Measurements from ENCODE around the gene DCC.

The DCC gene

GRCh38 chr18:52700816-52701215, 360.8 kb downstream of the DCC start:
- DNase-seq (ENCODE audit: low read depth), result no peak

- no peak for DNase-seq (ENCODE audit: low read depth)
Measured at GRCh38 chr18:52701219-52701935, 361.4 kb downstream of the DCC start.

GRCh38 chr18:52715421-52715820, 375.4 kb downstream of the DCC start:
- DNase-seq (ENCODE audit: low read depth), result no peak

- no peak for DNase-seq (ENCODE audit: low read depth)
Measured at GRCh38 chr18:52715991-52716390, 376.0 kb downstream of the DCC start.

DNA sequence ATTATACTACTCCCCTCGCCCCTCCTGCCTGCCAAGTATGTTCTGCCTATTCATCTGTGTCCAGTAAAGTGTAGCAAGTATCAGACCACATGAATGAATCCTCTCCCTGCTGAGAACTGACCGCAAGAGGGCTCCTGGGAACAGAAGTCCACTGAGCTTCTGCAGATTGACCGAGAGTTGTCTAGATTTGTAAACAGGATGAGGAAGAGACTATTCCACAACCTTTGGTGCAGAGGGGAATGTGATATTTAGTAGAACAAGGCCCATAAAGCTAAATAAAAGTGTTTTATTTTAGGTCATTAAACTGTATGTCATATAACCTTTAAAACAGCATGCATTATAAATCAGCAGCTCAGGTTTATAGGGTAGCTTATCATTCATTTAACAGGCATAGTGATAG, 377.0 kb downstream of the DCC start:
- no peak for DNase-seq (ENCODE audit: low read depth)

GRCh38 chr18:52722904-52723303, 382.9 kb downstream of the DCC start:
- no peak for DNase-seq (ENCODE audit: low read depth)

DNA sequence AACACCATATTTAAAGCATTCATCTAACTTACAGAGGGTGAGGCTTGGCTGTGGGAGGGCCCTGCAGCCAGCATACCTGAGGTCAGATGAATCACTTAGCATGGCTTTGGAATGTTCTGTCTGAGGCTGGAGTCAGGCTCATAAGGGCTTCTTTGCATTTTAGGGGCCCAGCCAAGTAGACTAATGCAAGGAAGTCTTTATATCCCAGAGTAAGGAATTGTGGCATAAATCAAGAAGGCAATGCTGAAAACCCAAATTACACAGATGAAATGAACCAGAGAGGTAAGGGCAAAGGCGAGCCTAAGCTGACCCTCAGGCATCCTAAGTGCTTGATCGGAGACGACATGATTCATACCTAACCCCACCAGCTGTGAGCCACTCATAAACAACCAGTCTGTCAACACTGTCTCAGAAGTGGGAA, 383.6 kb downstream of the DCC start:
- no peak for DNase-seq (ENCODE audit: low read depth)

DNA sequence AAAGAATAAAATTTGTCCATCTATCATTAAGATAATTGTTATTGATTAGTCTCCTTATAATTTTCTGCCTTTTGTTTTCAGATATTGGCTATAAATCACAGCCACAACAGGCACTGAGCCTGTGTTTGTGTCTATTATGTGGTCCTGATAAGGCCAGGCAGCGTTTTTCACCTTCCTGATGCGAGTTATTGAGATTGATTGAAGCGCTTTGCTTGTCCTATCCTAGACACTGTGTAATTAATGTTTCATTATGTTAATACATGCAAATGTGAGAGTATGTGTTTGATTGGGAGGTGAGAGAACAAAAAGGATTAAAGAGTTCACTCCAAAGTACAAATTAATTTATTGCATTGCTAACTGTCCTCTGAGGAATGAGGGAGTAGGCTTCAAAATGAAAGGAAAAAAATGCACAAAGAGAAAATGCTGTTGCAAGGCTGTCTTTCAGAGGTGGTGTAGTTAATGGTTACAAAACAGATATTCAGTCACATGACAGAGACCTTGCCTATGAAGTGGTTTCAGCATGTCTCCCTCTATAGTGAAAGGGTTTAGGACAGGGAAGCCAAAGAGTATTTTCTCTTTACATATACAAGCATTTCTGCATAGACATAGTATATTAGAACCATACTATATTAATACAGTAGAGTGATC, 391.1 kb downstream of the DCC start:
- no peak for DNase-seq (ENCODE audit: low read depth)

GRCh38 chr18:52738946-52739345, 398.9 kb downstream of the DCC start:
- DNase-seq (ENCODE audit: low read depth), result no peak

- DNase-seq (ENCODE audit: low read depth), result no peak
Measured at GRCh38 chr18:52746986-52747385, 407.0 kb downstream of the DCC start.

GRCh38 chr18:52747869-52748268, 407.9 kb downstream of the DCC start:
- DNase-seq (ENCODE audit: low read depth), result no peak

DNA sequence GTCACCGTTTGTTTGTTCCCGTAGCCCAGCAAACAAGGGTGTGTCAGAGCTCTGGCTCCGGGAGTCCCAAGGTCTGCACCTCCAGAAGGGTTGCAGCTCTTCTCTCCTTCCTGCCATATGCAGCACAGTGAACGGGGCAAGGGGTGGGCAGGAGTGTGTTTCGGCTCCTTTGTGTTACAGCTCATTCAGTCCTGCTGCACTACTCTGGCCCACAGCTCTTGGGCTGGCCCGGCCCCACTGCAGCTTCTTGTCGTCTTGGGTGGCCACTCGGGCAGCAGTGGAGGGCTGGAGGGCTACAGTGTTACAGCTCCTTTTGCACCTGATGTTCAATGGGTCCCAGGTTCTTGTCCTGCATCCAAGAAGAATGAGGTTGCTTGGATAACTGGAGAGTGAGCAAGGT, 408.3 kb downstream of the DCC start:
- DNase-seq (ENCODE audit: low read depth), result no peak

GRCh38 chr18:52749542-52749941, 409.5 kb downstream of the DCC start:
- DNase-seq (ENCODE audit: low read depth), result no peak

DNA sequence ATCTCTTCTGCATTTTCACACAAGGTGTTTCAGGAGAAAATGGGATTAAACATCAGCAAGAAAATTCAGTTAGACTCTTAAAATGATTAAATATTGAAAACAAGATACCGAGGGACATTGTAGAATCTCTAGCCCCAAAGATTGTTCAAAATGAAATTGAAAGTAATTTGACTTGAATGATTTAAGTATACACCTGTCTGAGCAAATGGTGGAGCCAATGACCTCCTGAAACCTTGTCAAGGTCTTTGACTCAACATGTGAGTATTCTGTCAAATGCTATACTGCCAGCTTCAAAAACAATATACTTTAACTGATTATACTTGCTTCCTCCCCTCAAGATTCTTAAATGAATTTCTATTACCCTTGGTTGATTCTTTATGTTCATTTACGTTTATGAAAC, 411.0 kb downstream of the DCC start:
- DNase-seq (ENCODE audit: low read depth), result no peak

DNA sequence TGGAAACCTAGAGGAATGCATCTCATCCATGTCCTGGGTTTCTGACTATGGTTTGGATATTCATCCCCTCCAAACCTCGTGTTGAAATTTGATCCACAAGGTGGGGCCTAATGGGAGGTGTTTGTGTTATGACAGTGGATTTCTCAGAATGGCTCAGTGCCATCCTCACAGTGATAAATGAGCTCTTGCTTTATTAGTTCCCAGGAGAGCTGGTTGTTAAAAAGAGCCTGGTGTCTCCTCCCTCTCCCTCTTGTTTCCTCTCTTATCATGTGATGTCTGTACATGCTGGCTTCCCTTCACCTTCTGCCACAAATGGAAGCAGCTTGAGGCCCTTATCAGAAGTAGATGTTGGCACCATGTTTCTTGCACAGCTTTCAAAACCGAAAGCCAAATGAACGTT, 424.3 kb downstream of the DCC start:
- DNase-seq (ENCODE audit: low read depth), result no peak

GRCh38 chr18:52766002-52766545, 426.1 kb downstream of the DCC start:
- DNase-seq (ENCODE audit: low read depth), result no peak

DNA sequence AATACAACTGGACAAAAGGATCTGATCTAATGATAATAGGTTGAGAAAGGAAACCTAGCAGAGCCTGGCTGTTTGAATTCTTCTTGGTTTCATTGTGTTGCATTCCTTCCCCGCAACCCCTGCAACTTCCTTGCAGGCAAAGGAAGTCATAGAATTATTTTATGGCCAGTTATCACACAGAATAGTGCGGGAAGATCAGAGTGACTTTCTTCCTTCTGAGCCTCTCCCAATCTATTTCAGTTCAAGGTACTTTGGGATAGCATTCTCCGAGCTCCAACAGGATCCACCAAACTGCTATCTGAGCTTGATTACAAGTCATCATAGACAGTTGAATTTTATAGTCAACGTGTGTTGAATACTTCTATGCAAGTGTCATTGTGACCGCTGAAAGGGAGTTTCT, 441.1 kb downstream of the DCC start:
- DNase-seq (ENCODE audit: low read depth), result no peak

DNA sequence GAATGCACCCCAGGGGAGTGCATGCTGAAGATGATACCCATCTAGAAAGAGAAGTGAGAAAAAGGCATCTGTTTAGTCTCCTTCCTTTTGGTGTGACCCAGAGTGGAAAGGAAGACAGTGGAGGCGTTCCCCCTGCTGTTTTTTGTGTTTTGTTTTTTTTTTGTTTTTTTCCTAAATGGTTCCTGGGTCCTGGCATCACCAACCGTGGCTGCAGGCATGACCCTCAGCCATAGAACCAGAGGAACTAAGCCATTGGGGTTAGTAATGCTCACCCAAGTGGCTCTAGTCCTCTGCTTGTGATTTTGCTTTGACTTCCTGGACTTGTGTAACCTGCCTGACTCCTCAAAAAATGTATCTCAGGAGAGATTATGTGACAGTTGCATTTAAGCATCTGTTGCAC, 451.3 kb downstream of the DCC start:
- no peak for DNase-seq (ENCODE audit: low read depth)

GRCh38 chr18:52812834-52813233, 472.8 kb downstream of the DCC start:
- DNase-seq (ENCODE audit: low read depth), result no peak

GRCh38 chr18:52813635-52814416, 473.8 kb downstream of the DCC start:
- no peak for DNase-seq (ENCODE audit: low read depth)

GRCh38 chr18:52815651-52816050, 475.7 kb downstream of the DCC start:
- no peak for DNase-seq (ENCODE audit: low read depth)

- DNase-seq (ENCODE audit: low read depth), result no peak
Measured at GRCh38 chr18:52816121-52816520, 476.1 kb downstream of the DCC start.

- no peak for DNase-seq (ENCODE audit: low read depth)
Measured at GRCh38 chr18:52822160-52822559, 482.2 kb downstream of the DCC start.

All from fibroblast of the conjunctiva (primary cell).